NCI-H1105 (cell line): Measurements from ENCODE around the gene PHACTR1.
"Not testable (repeated sequence)": the region's sequence is repeated elsewhere in the genome, so short reads cannot be mapped to it uniquely, and the experiment has no call there.

Source experiments
- DNase-seq: peaks from one replicate; lab custom pipeline; 2025; lab: John Stamatoyannopoulos, UW

The PHACTR1 gene

GRCh38 chr6:12716298-12716916, at the start of gene PHACTR1:
Gene PHACTR1, plus strand, starts transcription at chr6:12716767.
- no peak for DNase-seq

DNA sequence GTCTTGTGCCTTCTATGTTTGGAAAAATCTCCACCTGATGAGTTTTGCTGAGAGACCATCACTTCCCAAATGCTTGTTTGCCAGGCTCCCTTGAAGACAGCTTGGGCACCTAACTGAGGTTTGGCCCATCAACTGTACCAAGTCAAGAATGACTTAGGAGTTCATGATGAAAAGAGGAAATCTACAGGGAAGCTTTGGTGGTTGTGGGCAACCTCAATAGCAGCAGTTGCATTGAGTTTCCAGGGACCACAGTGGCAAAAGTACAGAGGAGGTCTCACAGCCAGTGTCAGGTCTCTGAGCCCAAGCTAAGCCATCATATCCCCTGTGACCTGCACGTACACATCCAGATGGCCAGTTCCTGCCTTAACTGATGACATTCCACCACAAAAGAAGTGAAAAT, 49.7 kb upstream of the PHACTR1 start:
- DNase-seq, result no peak

DNA sequence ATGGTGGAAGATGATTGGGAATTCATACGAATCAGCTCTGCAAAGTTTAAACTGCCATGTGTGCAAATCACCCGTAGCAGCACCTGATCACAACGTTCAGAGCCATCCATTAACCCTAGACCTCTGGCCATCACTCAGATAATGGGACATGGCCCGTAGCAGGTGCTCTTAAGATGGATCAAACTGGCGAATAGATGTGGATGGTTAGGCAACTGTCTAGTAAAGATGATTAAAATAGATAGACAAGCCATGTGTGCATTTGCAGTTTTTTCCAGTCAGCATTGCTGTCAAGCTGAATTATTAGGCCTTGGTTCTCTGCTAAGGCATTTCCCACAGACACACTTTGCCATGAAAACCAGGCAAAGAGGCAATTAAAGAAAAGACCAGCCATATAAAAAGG, 40.6 kb upstream of the PHACTR1 start:
- DNase-seq, result no peak

DNA sequence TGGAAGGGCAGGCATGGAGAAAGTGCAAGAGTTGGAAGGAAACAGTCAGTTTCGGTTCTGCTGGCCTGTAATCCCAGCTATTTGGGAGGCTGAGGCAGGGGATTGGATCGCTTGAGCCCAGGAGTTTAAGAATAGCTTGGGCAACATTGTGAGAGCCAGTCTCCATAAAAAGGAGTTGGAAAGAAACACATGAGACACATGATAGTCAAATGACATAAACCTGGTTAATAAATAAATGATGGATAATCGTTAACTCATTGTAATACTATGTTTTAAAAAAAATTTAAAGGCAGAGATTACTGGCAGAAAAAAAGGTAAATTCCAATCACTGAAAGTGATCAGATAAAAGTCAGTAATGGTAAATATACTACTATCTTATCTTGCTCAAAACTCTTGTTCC, 37.2 kb upstream of the PHACTR1 start:
- DNase-seq, result no peak

GRCh38 chr6:12693122-12693521, 23.4 kb upstream of the PHACTR1 start:
- no peak for DNase-seq

DNA sequence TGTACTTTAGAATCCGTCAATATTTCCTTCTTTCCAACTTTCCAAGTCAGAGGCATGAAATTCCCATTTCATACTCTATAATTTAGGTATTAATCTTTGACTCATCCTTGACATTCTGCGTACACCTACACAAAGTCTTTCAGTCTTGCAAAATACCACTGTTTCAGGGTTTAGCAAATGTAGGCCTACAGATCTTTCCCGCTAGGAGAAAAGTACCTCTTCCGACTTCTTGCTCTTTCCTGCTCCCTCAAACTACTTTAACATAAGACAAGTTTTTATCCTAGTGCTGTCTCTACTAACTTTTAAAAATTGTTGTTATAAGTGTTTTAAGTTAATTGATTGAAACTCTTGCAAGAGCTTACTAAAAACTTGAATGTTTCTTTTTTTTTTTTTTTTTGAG, 18.3 kb upstream of the PHACTR1 start:
- no peak for DNase-seq

GRCh38 chr6:12704946-12705345, 11.6 kb upstream of the PHACTR1 start:
- DNase-seq, result no peak

DNA sequence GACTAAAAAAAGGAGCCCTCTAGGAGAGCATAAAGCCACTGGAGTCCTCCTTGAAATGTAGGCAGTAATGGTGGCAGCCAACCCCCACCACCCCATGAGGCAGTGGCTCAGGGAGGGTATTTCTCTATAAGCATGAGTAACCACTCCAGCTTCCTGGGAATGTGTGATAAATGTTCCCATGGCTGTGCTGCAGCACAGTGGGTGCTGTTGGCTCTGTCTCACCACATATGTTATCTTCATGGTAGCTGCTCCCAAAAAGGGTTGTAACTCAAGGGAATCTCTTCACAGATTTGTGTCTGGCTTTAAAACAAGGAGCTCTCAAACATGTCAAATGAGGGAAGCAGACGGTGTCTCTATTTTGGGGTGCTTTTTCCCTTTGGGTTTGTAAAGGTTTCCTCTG, 7.5 kb upstream of the PHACTR1 start:
- DNase-seq, result no peak

DNA sequence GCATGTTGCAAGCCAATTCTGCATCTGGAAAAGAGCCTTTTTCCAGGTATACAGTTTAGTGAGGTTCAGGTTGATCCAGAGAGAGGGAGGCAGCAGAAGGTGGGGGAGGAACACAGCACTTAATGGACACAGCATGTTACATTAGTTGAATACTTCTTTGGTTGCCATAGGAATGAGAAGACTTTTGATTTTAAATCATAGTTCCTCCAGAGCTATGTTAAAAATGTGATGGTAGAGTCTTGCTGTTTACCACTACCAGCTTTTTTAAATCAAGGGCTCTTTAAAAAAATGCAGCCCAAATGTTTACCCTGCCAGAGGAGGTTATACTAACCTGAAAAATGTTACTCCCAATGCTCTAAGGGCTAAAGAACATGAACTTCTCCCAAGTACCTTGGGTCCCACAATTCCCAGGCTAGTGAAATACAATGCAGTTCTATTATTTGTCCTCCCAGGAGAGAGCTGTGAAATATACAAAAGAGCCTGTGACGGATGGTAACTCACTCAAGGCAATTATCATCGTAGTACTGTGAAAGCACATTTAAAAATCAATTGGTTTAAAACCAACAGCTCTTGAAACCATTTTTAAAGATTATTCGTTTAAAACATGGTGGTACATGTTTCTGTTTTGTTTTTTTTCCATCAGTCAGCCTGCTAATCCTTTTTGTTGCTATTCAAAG, 6.9 kb upstream of the PHACTR1 start:
- no peak for DNase-seq

DNA sequence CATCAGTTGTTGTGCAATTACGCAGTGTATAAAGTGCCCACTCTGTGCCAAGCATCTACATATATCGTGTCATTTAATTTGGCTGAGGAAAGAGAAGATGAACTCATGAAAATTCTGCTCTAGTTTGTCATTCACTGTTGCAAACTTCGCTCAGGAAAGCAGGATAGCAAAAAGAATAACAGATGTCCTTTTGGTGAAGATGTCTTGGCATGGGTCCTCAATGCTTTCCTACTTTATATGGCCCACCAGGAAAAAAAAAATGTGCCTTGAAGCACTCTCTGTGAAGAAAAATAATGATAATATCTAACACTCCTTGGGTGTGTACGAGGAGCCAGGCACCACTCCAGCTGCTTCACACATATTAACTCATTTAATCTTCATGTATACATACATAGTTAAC, 5.6 kb upstream of the PHACTR1 start:
- no peak for DNase-seq

DNA sequence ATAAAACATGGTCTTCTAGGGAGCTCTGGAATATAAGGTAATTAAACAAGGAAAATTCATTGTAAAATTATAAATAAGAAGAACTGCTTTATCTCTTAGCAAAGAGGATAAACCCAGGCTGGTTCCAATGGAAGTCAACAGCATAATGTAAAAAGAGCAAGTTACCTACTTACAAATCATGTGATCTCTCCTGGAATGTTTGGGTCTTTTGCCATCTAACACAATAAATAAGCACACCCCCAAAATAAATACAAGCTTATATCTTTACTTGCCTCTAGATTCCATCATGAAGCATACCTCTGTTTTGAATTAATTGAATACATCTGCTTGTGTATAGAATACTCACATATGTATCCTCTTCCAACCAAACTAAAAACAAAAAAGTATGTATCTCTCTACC, 2.5 kb upstream of the PHACTR1 start:
- no peak for DNase-seq

GRCh38 chr6:12715437-12715836, 1.1 kb upstream of the PHACTR1 start:
- DNase-seq, result no peak

GRCh38 chr6:12717356-12717755, 789 bp downstream of the PHACTR1 start:
- no peak for DNase-seq

GRCh38 chr6:12718015-12718414, 1.4 kb downstream of the PHACTR1 start:
- DNase-seq, result no peak

GRCh38 chr6:12719017-12719416, 2.5 kb downstream of the PHACTR1 start:
- no peak for DNase-seq

DNA sequence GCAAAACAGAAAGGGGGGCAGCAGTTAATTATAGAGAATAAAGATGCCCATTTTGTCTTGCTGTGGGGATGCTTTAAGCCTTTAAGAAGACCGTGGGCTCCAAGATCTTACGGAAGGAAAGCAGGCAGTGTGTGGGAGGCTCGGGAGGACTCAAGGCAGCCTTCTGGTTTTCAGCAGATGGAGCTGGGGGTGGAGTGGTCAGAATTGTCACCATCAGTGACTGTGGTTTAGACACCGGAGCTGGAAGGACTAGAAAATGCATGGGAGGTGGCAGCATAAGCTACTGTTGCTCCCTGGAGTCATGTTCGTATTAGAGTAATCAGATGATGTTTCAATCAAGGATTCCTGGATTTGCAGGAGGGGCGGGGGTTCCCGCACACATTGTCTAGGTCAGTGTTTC, 3.7 kb downstream of the PHACTR1 start:
- no peak for DNase-seq

GRCh38 chr6:12725263-12725662, 8.7 kb downstream of the PHACTR1 start:
- no peak for DNase-seq

GRCh38 chr6:12729467-12729866, 12.9 kb downstream of the PHACTR1 start:
- DNase-seq, result no peak

DNA sequence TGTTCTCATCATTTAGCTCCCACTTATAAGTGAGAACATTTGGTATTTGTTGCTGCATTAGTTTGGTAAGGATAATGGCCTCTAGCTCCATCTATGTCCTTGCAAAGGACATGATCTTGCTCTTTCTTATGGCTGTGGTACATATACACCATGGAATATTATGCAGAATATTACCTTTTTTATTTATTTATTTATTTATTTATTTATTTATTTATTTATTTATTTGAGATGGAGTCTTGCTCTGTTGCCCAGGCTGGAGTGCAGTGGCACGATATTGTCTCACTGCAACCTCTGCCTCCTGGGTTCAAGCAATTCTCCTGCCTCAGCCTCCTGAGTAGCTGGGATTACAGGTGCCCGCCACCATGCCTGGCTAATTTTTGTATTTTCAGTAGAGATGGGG, 14.2 kb downstream of the PHACTR1 start:
- DNase-seq, result not testable (repeated sequence)

DNA sequence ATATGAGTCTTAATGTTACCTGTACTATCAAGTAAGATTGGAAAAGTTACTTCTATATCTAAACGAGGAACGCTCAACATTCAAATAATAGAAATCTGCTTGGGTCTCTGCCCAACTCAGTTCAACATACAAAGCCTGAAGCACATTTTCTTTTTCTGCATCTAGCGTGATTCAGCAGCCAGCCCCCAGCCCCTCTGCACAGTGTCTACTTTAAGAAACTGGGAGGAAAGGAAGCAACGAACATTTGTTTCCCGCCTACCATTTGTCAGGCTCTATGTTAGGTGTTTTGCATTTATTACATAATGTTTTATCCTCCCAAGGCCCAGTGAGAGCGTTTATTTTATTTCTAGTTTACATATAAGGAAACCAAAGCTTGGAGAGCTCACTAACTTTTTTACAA, 17.3 kb downstream of the PHACTR1 start:
- no peak for DNase-seq

DNA sequence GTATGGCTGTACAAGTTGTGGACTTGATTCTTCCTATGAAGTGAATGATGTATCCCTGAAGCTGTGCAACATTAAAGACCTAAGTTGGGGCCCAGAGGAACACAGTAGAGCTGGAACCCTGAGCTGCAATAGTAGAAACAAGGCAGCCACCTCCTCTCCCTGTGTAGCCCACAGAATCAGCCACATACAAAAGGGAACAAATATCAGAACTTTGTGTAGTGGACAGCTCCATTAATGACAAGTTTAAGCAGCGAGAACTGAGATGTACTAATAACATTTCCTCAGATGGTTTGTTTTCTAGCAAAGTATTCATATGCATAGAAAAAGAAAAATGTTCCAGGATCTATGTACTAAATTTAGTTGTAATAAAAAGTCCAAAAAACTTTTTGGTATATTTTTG, 19.2 kb downstream of the PHACTR1 start:
- no peak for DNase-seq

DNA sequence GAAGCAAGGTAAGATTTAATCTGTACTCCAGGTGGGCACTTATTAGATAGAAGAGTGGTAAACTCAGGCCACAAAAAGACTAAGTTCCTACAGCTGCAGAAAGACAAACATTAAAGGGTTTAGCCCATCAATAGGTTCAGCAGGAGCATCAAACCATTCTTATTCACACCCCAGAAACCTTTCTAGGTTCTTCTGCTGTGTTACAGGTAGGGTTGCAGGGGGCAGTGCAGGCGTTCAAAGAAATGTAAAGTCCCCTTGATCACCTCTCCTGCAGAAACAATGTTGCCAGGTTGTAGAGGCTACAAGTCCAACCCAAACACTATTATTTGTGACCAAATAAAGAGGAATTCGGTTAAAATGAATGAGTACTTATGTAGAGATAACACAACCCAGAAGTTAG, 31.8 kb downstream of the PHACTR1 start:
- no peak for DNase-seq

DNA sequence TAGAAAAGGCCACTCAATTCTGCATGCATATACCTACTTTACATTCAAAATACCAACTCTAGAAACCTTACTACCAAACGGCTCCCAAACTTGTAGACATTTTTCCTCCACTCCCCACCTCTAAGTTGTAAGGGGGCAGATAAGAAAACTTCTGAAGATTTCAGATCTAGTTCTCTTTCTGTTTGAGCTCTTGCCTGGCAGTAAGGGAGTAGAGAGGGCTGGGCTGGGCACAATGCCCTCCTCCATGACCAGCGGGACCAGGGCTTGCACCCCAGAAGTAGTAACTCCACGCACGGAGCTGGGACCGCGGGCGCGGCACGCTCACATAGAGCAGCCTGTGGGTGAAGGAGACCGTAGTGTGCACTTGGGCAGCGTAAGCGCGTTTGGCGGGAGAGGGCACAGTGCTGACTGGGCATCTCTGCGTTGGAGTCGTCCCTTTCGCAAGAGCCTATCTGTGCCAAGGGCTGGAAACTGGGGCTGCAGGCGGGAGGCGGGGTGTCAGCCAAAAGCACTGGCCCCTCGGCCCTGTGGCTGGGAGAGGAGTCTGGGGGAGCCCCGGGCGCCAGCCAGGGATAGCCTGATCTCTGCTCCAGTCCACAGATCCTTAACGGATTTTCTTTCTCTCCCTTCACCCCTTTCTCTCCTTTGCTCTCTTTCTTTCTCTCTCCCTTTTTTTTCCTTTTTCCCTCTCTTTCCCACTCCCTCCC, 32.4 kb downstream of the PHACTR1 start:
- DNase-seq, result peak; percentile 87
